HG02759 (cell line): ENCODE data around the gene APOL6.
"Not testable (repeated sequence)": the region's sequence is repeated elsewhere in the genome, so short reads cannot be mapped to it uniquely, and the experiment has no call there.

Source experiments
- ATAC-seq: cut with Tn5 transposase; IDR thresholded peaks from one replicate; pipeline ENCODE4 v1.9.1; 2021; ENCODE audit warnings: mild to moderate bottlenecking, moderate library complexity; ENCODE audit not compliant: unreplicated experiment

APOL6 gene

GRCh38 chr22:35617137-35617755 is 31.0 kb upstream of the APOL6 start, which contains the start of gene MB:
Gene MB (minus strand): TSS chr22:35617329. CDS start chr22:35617257, 72 bp downstream.
- no peak for ATAC-seq

- no peak for ATAC-seq
Measured at GRCh38 chr22:35618427-35619223, 29.6 kb upstream of the APOL6 start.

- no peak for ATAC-seq
Measured at GRCh38 chr22:35619336-35620094, 28.7 kb upstream of the APOL6 start.

GRCh38 chr22:35620624-35621251 is 27.5 kb upstream of the APOL6 start:
- no peak for ATAC-seq

- no peak for ATAC-seq
Measured at GRCh38 chr22:35621451-35621850, 26.8 kb upstream of the APOL6 start.

GRCh38 chr22:35622191-35622913 is 25.9 kb upstream of the APOL6 start:
- ATAC-seq, result no peak

GRCh38 chr22:35623885-35624284 is 24.4 kb upstream of the APOL6 start:
- ATAC-seq, result not testable (repeated sequence)

- no peak for ATAC-seq
Measured at GRCh38 chr22:35624547-35624946, 23.7 kb upstream of the APOL6 start.

GRCh38 chr22:35625763-35626432 is 22.3 kb upstream of the APOL6 start:
- ATAC-seq, result no peak

GRCh38 chr22:35627267-35628041 is 20.8 kb upstream of the APOL6 start:
- ATAC-seq, result no peak

- ATAC-seq, result no peak
Measured at GRCh38 chr22:35628732-35629131, 19.5 kb upstream of the APOL6 start.

- ATAC-seq, result no peak
Measured at GRCh38 chr22:35629406-35630216, 18.6 kb upstream of the APOL6 start.

- ATAC-seq, result no peak
Measured at GRCh38 chr22:35630387-35630793, 17.9 kb upstream of the APOL6 start.

- ATAC-seq, result no peak
Measured at GRCh38 chr22:35630891-35631290, 17.4 kb upstream of the APOL6 start.

GRCh38 chr22:35631597-35631996 is 16.6 kb upstream of the APOL6 start:
- no peak for ATAC-seq

GRCh38 chr22:35632935-35633334 is 15.3 kb upstream of the APOL6 start:
- ATAC-seq, result no peak

GRCh38 chr22:35633520-35633919 is 14.7 kb upstream of the APOL6 start:
- no peak for ATAC-seq

GRCh38 chr22:35634015-35634414 is 14.2 kb upstream of the APOL6 start:
- no peak for ATAC-seq
